ENCODE measurements around the gene IL10.

GRCh38 chr1:206783506-206783905 lies 11.2 kb upstream of the IL10 start:
- TF ChIP-seq CTCF (IDR thresholded peaks at IDR 0.05) = no peak
- no peak for TF ChIP-seq POLR2A (IDR thresholded peaks at IDR 0.05)

All from heart left ventricle (tissue), 13 donors.